ENCODE results near the gene ZBTB20. TPM values are rescaled to one million over a fixed set of nuclear protein-coding genes. Genes with fewer than 3 reads are reported as not detected.

Gene ZBTB20
- total and polyA plus RNA-seq, 9 donors: 4.3 to 160 (median 107) TPM

DNA sequence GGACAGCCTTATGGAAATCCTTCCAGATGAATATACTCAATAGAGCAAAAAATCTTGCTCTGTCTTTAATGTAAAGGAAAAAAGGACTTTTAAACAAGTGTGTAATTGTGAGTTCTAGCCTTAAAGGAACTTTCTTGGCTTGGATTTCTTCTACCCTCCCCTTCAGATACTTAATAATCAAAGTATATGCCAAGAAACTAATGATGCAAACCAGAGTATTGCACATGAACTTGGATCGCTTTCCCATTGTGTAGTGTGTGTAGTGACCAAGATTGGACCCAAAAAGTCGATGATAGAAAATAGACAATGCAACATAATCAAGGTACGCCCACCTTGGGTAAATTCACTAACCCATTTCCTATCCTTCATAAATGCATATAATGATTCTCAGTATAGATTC lies 729.4 kb downstream of the ZBTB20 start:
- no peak for TF ChIP-seq POLR2A (IDR thresholded peaks at IDR 0.05)
- TF ChIP-seq EP300 (IDR thresholded peaks at IDR 0.05): no peak
- TF ChIP-seq, protein P1, sequence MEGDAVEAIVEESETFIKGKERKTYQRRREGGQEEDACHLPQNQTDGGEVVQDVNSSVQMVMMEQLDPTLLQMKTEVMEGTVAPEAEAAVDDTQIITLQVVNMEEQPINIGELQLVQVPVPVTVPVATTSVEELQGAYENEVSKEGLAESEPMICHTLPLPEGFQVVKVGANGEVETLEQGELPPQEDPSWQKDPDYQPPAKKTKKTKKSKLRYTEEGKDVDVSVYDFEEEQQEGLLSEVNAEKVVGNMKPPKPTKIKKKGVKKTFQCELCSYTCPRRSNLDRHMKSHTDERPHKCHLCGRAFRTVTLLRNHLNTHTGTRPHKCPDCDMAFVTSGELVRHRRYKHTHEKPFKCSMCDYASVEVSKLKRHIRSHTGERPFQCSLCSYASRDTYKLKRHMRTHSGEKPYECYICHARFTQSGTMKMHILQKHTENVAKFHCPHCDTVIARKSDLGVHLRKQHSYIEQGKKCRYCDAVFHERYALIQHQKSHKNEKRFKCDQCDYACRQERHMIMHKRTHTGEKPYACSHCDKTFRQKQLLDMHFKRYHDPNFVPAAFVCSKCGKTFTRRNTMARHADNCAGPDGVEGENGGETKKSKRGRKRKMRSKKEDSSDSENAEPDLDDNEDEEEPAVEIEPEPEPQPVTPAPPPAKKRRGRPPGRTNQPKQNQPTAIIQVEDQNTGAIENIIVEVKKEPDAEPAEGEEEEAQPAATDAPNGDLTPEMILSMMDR (IDR thresholded peaks at IDR 0.05): no peak
- peaks cover 15% of the 10 kb centered on the region for H3K4me1 ChIP-seq (ENCODE audit: insufficient read depth)
- no peak for DNase-seq
- H3K9me3 ChIP-seq: no peaks in the 10 kb centered on the region
- H3K27ac ChIP-seq: peak overlapping the region; percentile 33 to 59
- WGBS, 3 donors: 88 to 90% (median 90%) methylated on average over 3 of the region's 3 CpGs
- H3K4me3 ChIP-seq: no peak overlapping the region
- no peaks in the 10 kb centered on the region for H3K27me3 ChIP-seq
- intact Hi-C loops (cut with DNase I): loop anchor here in 1 of 4 donors (5.0 kb wide), 2 partner anchors 35 kb away; no protein-coding TSS in a partner anchor
- H3K36me3 ChIP-seq: no peaks in the 10 kb centered on the region

DNA sequence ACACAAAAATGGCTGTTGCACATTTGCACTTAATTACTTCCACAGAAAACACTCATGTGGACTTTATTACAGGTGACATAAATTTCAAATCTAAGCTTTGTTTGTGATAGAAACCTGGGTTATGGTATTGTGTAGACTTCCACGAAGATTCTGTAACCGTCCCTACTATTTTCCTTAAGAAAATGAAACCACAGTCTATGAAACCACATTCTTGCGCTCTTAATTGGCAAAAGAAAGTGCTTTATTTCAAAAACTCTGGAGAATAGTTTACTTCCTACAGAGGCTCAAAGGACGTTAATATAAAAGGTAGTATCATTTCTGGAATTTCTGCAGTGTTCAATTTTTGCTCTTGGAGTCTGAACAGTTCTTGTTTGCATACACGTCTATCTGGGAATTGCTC lies 729.8 kb downstream of the ZBTB20 start:
- no peaks in the 10 kb centered on the region for H3K27me3 ChIP-seq
- H3K9me3 ChIP-seq: no peaks in the 10 kb centered on the region
- H3K27ac ChIP-seq: peak overlapping the region; percentile 33 to 59
- DNase-seq: no peak
- TF ChIP-seq, protein P1 (IDR thresholded peaks at IDR 0.05): no peak
- TF ChIP-seq POLR2A (IDR thresholded peaks at IDR 0.05) (no peak), EP300 (IDR thresholded peaks at IDR 0.05) (no peak)
- peaks cover 19% of the 10 kb centered on the region for H3K4me1 ChIP-seq (ENCODE audit: insufficient read depth)
- no peaks in the 10 kb centered on the region for H3K36me3 ChIP-seq
- H3K4me3 ChIP-seq: no peak overlapping the region
- intact Hi-C loops (cut with DNase I): loop anchor here in 1 of 4 donors (5.0 kb wide), 2 partner anchors 35 kb away; no protein-coding TSS in a partner anchor
- WGBS, 3 donors: 9 to 36% (median 24%) methylated on average over 5 of the region's 5 CpGs

DNA sequence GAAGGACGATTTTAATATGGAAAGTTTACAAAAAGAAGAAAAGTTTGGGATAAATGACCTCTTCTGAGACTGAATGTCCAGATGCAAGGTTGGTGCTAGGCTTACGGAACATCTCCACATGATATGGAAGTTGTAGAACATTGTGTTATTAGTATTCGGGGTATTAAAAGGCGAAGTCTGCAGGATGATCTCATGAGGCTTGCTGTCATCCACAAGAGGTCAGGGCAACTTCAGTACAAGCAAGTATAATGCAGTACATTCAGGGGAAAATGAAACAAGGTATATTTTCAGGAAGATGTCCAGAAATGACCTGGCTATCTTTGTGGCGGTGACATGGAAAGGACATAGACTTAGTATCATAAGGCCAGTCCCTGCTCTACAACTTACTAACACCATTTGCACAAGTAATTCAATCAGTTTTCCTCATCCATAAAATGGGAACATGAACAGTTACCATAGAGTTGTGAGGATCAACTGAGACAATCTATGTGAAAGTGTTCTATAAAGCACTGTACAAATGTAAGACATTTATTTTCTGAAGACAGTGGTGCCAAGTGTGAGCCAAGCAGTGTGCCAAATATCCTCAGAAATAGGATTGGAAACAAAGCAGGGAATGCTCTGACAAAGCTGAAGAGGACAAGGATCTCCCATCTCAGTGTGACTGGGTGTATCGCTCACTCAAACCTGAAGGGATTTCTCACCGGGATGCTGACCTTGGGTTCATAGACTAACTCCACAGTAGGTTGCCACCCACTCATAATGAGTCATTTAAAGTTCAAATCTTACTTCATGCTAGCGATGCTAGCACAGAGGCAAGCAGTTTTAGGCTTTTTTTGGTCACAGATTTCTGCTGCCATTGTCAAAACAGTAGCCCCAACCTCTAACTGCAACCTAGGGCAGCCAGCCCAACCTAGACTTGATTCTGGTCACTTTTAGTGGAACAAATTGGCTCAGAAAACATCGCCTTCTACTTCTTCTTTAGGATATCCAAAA lies 735.0 kb downstream of the ZBTB20 start:
- H3K4me1 ChIP-seq (ENCODE audit: insufficient read depth): peaks cover 28% of the 10 kb centered on the region
- H3K4me3 ChIP-seq: no peak overlapping the region
- H3K9me3 ChIP-seq: no peaks in the 10 kb centered on the region
- intact Hi-C loops (cut with DNase I): no loop called here
- DNase-seq: peak in 4 of 5 donors; percentile 30 to 52 (median 47)
- H3K27me3 ChIP-seq: no peaks in the 10 kb centered on the region
- no peaks in the 10 kb centered on the region for H3K36me3 ChIP-seq
- WGBS, 3 donors: 26 to 31% (median 29%) methylated on average over 9 of the region's 9 CpGs
- peak overlapping the region; percentile 16 to 74 for H3K27ac ChIP-seq
- TF ChIP-seq, protein P1 (IDR thresholded peaks at IDR 0.05): peak in 1 of 3 donors; percentile 7
- TF ChIP-seq POLR2A (IDR thresholded peaks at IDR 0.05): no peak
- no peak for TF ChIP-seq EP300 (IDR thresholded peaks at IDR 0.05)

DNA sequence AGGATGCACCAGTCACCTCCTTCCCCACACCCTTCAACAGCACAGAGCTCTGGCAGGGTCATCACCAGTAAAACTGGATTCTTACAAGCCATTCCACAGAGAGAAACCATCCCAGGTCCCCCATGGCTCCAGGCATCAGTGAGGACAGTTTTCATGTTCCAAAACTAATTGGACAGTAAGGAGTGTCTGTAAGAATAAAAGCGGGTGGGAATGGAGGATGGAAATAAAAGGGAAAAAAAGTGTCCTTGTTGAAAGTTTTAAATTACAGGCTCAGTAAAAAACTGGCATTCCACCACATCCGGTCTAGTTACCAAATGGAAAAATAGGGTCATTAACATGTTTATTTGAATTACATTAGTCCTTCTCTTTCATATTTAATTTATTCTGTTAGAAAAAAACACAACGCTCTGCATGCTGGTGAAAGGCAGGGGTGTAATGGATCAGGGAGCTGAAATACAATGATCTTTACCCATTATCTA lies 735.9 kb downstream of the ZBTB20 start:
- no peaks in the 10 kb centered on the region for H3K36me3 ChIP-seq
- peak overlapping the region; percentile 56 to 74 for H3K27ac ChIP-seq
- peaks cover 27% of the 10 kb centered on the region for H3K4me1 ChIP-seq (ENCODE audit: insufficient read depth)
- WGBS, 3 donors: 10 to 14% (median 13%) methylated on average over 3 of the region's 3 CpGs
- intact Hi-C loops (cut with DNase I): no loop called here
- no peak overlapping the region for H3K4me3 ChIP-seq
- TF ChIP-seq EP300 (IDR thresholded peaks at IDR 0.05): no peak
- TF ChIP-seq POLR2A (IDR thresholded peaks at IDR 0.05): no peak
- TF ChIP-seq, protein P1 (IDR thresholded peaks at IDR 0.05): no peak
- no peaks in the 10 kb centered on the region for H3K27me3 ChIP-seq
- H3K9me3 ChIP-seq: no peaks in the 10 kb centered on the region
- DNase-seq: peak in 3 of 5 donors; percentile 18 to 44 (median 23)
